ENCODE measurements around the gene SPTLC3.

SPTLC3 gene

GRCh38 chr20:12984069-12984765 lies 24.6 kb upstream of the SPTLC3 start:
- DNase-seq (ENCODE audit: low read depth in 2 of 3, low spot score in 1 of 3), result no peak

- no peak for DNase-seq (ENCODE audit: low read depth in 2 of 3, low spot score in 1 of 3)
These were observed 23.9 kb upstream of the SPTLC3 start for GRCh38 chr20:12984863-12985262.

DNA sequence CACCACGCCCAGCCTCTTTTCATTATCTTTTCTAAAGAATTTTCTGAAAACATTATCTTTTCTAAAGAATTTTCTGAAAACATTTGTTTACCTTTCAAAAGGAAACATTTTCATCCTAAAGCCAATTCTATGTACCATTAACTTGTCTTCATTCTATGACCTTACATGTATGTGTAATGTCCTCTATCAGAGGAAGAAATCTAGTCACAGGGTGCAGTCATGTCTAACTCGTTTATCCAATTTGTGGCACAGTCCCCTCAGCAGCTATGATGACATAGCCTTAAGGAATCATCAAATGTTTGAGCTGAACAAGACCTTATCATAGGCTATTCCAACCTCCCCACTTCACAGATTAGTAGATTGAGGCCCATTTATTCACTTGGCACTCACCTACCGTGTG lies 21.5 kb upstream of the SPTLC3 start:
- DNase-seq (ENCODE audit: low read depth in 2 of 3, low spot score in 1 of 3), result no peak

DNA sequence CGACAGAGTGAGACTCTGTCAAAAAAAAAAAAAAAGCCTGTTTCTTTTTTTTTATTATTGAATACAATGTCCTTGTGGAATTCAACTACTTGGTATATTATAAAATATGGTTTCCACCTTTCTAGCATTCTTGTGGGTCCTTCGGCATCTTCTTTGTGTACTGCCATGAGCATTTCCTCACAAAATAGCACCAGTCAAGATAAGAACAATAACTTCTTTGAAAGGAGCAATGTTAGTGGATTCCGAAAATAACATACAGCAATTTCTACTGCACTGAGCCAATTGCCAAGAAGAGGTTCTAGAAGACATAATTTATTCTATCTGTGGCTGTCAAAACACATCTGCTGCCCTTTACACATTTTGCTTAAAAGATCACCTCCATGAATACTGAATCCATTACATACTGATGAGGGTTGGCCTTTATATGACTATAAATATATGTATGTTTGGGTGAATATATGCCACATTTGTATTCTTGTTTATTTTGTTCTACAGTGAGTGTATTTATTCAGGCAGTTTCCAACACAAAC lies 19.1 kb upstream of the SPTLC3 start:
- no peak for DNase-seq (ENCODE audit: low read depth in 2 of 3, low spot score in 1 of 3)

GRCh38 chr20:12997128-12997655 lies 11.6 kb upstream of the SPTLC3 start:
- no peak for DNase-seq (ENCODE audit: low read depth in 2 of 3, low spot score in 1 of 3)

DNA sequence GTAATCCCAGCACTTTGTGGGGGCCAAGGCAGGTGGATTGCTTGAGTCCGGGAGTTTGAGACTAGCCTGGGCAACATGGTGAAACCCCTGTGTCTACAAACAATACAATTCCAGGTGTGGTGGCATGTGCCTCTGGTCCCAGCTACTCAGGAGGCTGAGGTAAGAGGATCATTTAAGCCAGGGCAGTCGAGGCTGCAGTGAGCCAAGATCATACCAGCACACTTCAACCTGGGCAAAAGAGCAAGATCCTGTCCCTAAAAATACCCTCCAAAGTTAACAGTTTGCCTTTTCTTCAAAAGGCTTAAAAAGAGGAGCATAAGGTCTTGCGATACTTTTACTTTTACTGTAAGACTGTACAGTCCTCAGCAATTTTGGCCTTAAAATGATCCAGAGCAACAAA lies 10.7 kb upstream of the SPTLC3 start:
- no peak for DNase-seq (ENCODE audit: low read depth in 2 of 3, low spot score in 1 of 3)

DNA sequence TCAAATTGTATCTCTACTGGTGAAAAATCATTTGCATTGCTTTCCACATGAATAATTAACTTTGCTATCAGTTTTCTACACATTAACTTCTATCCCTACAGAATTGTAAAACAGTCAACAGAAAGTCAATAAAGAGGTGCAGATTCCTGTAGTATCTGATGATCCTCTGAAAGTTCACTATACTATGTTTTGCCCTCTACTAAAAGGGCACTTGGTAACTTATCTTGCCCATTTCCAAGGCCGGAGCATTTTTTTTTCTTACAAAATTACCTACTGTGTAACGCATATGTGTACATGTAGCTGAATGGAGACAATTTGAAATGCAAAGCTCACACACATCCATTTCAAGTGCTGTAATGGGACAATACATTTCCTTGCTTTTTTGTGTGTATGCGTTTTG lies 9.6 kb upstream of the SPTLC3 start:
- no peak for DNase-seq (ENCODE audit: low read depth in 2 of 3, low spot score in 1 of 3)

GRCh38 chr20:13002251-13002650 lies 6.5 kb upstream of the SPTLC3 start:
- DNase-seq (ENCODE audit: low read depth in 2 of 3, low spot score in 1 of 3), result no peak

GRCh38 chr20:13006825-13007224 lies 1.9 kb upstream of the SPTLC3 start:
- no peak for DNase-seq (ENCODE audit: low read depth in 2 of 3, low spot score in 1 of 3)

GRCh38 chr20:13007596-13007995 lies 1.2 kb upstream of the SPTLC3 start:
- DNase-seq (ENCODE audit: low read depth in 2 of 3, low spot score in 1 of 3), result no peak

GRCh38 chr20:13009682-13010406 lies 1.1 kb downstream of the SPTLC3 start:
- peak in 1 of 3 donors; percentile 7 for DNase-seq (ENCODE audit: low read depth in 2 of 3, low spot score in 1 of 3)

DNA sequence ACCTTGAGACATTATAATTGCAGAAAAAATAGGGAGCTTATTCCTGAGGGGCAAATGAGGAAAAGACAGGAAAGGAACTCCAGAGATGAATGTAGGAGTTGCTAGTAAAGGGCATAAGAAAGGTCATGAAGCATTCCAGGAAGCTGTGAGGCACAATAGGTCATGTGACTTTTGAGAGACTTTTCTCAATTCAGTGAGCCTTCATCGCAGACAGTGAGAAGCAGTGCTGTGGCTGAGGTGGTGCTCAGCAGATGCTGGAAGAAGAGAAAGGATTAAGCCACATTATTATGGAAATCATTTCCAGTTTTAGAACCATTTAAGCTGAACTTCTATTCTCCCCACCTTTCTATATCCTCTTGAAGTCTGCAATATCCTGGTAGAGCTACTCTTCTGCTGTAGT lies 4.1 kb downstream of the SPTLC3 start:
- no peak for DNase-seq (ENCODE audit: low read depth in 2 of 3, low spot score in 1 of 3)

DNA sequence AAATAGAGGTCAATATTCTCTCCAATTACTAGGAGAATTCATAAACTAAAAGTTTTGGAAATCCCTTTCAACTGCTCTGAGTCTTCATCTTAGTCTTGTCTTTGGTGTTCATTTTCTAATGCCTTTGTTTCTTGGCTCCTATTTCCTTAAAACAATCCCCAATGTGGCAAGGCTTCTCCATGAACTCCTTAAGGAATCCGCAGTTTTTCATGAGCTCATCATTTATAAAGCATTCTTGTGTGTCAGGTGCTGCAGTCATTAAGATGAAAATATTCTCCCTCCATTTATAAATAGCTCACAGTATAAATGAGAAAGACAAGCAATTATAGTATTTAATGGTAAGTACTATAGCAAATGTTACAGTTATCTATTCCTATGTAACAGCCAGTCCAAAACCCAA lies 4.6 kb downstream of the SPTLC3 start:
- no peak for DNase-seq (ENCODE audit: low read depth in 2 of 3, low spot score in 1 of 3)

GRCh38 chr20:13017235-13017634 lies 8.5 kb downstream of the SPTLC3 start:
- no peak for DNase-seq (ENCODE audit: low read depth in 2 of 3, low spot score in 1 of 3)

DNA sequence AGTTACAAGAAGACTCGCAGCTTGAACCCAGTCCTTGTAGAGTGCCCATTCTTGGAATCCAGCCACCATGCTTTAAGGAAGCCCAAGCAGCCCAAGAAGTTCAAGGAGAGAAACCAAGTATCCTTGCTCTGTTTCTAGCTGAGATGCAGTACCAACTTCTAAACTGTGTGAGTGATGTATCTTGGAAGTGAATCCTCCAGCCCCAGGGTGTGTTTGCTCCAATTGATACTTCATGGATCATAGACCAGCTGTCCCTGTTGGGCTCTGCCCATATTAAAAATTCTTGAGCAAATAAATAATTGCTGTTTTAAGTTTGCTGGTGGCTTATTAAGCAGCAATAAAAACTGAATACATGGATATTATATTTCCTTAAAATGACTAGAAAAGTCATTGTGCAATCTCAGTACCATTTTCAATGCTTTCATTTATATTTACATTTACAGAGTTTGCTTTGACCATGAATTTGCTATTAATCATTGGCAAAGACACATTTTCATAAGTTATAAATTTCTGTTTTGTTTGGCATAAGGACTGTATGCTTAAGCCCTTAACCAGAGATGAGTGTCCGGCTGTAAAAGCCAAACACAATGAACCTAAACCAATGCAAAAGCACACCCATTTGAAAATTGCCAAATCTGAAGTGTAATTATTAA lies 9.2 kb downstream of the SPTLC3 start:
- DNase-seq (ENCODE audit: low read depth in 2 of 3, low spot score in 1 of 3), result no peak

DNA sequence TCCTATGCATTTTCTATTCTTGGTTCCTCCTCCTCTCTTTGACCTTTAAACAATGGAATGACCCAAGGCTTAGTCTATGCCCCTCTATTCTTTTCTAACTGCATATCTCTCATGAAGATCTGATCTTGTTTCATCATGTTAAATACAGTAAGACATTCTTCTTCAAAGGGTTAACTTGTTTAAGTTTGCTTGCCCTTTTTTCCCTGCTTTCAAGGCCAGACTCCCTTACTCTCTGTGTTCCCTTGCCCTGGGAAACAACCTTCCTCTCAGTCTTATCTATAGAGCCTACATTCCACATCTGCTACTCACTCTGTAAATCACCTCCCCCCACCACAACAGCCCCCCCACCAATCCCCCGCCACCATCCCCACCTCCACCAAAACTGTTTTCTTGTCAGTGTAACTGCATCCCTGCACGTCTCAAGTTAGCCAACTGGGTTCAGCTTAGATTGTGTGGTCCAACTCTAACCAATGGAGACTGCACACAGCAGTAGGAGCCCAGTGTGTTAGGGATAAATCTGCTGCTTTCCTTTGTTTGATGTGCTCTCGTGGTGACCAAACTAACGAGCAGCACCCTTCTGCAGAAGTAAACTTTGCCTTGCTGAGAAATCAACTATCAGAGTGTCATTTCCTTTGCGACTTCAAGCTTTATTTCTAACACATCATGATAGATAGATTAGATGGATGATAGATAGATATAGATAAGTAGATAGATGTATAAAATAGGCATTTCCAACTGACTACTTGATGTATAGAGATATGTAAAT lies 12.6 kb downstream of the SPTLC3 start:
- no peak for DNase-seq (ENCODE audit: low read depth in 2 of 3, low spot score in 1 of 3)

- no peak for DNase-seq (ENCODE audit: low read depth in 2 of 3, low spot score in 1 of 3)
These were observed 13.8 kb downstream of the SPTLC3 start for GRCh38 chr20:13022401-13023155.

GRCh38 chr20:13024596-13024995 lies 15.8 kb downstream of the SPTLC3 start:
- DNase-seq (ENCODE audit: low read depth in 2 of 3, low spot score in 1 of 3), result no peak

DNA sequence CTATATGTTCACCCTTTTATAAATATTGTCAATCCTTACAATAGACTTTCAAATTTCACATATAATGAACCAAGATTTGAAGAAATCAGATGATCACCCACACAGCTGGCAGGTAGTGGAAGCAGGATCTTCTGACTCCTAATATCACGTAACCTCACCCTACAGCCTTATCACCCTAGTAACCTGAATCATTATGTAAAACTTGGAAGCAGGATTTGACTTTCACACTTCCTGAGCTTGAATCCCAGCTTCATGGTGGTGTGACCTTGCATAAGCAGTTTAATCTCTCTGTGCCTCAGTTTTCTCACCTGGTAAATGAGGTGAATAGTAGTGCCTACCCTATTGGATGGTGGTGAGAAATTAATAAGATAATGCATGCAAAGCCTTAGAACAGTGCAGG lies 16.4 kb downstream of the SPTLC3 start:
- DNase-seq (ENCODE audit: low read depth in 2 of 3, low spot score in 1 of 3), result no peak

GRCh38 chr20:13028001-13028400 lies 19.2 kb downstream of the SPTLC3 start:
- no peak for DNase-seq (ENCODE audit: low read depth in 2 of 3, low spot score in 1 of 3)

Measured in stimulated activated CD4-positive, alpha-beta T cell treated with anti-CD3 and anti-CD28 coated beads, Interleukin-12 subunit alpha, Interleukin-12 subunit beta, amount 100 ng/mL, for 48 hours (primary cell).